GM18907 (cell line): ENCODE data around the gene GPX2.

Experiments used
- ATAC-seq: cut with Tn5 transposase; IDR thresholded peaks from one replicate; pipeline ENCODE4 v1.9.1; 2021; ENCODE audit warnings: mild to moderate bottlenecking, moderate library complexity; ENCODE audit not compliant: unreplicated experiment

Gene GPX2

DNA sequence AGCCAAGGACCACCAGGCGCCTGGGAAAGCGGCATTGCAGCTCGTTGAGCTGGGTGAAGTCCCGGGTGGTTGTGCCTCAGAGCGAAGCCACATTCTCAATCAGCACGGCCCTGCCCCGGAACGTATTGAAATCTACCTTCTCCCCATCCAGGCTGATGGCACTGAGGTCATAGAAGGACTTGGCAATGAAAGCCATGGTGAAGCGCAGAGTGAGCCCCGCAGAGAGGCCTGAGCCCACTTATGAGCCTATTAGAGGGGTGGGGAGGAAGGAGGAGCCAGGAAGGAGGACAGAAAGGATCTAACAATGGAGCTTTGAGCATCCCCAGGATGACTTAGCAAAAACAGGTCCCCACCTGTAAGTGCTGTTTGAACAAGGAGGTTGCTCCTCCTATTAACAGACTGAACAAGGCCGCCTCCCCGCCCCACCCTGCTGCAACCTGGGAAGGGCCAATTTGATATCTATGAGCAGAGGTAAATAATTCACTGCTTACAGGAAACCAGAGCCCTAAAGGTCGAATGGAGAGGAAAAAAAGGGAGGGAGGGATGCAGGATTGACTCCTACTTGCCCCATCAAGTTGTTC, at the start of gene GPX2:
GPX2 (minus strand) TSS at position 215 of the 581 bp plus-strand sequence; CDS start at position 196, 19 bp downstream.
- ATAC-seq, result no peak

DNA sequence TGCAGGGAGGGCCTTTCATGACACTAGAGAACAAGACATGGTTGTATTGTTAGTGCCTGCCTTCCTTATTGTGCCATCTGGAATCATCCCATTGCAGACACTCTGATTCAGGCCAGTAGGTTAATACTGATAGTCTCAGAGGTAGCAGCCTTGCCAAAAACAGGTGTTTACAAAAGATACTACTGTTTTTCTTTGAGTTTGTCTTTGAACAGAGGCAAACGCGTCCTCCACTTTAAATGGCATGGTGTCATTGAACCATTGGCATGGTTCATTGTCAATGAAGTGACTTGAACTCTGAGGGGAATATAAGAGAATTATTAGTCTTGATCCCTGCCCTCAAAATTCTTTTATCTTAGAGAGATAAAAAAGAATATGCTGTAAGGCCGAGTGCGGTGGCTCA, 48.4 kb upstream of the GPX2 start:
- ATAC-seq, result no peak

DNA sequence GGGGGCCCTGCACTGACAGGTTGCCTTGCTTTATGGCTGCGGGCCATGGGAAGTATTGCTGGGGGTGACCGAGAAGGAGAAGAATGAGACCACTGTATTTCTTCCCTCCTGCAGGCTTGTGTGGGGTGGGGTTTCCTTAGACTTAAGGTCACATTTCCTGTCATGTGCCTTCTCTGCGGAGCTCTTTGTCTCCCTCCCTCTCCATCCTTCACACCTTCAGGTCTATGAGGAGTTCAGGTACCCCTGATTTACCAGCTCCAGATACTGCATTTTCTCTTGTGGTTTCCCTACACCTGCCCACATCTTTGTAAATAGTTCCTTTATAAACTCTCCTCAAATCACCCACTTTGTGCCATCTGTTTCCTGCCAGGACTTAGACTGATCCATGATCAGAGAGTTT, 47.8 kb upstream of the GPX2 start:
- no peak for ATAC-seq

DNA sequence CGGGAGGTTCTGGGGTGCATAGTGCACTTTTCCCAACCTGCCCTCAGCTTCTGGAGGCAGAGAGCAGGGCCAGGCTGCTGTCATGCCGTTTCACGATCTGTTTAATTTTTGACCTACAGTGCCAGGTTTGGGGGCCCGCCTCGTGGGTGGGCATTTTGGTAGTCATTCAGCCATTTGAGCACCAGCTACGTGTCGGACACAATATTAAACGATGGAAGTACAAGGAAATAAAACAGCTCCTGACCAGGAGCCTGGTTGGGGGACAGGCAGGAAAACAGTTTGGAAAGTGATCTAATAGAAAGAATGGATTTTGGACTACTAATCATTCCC, 44.9 kb upstream of the GPX2 start:
- ATAC-seq, result no peak

DNA sequence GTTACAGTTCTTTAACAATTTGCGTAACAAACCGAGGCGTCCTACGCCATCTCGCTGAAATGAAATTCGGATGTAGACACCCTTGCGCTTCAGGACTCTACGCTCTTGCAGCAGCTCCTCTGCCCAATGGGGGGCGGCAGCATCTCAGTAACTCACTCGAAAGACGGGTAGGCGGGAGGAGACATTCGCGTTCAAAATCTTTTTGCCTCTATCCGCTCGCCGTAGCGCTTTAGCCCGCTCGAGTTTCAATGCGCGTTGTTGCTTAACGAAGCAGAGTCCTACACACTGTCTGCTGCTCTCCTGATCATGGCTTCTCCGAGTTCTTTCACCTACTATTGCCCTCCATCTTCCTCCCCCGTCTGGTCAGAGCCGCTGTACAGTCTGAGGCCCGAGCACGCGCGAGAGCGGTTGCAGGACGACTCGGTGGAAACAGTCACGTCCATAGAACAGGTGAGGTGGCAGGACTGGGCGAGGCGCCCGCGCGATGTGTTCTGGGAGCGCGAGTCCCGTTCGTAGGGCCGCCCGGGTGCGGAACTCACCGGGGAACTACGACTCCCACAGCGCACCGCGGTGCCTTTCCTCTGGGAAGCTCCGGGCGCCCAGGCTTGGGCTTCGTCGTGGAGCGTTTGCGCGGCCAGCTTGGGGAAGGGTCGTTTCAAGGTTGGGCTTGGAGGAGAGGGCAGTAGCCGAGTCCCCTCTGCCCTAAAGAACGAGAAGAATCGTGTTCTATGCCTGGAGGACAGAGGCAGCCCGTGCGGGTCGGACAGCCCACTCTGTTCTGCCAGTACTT, 44.3 kb upstream of the GPX2 start, which contains the start of gene FNTB:
FNTB (plus strand) TSS at position 248 of the 790 bp plus-strand sequence; CDS start at position 307, 59 bp downstream.
- ATAC-seq, result peak; percentile 95

DNA sequence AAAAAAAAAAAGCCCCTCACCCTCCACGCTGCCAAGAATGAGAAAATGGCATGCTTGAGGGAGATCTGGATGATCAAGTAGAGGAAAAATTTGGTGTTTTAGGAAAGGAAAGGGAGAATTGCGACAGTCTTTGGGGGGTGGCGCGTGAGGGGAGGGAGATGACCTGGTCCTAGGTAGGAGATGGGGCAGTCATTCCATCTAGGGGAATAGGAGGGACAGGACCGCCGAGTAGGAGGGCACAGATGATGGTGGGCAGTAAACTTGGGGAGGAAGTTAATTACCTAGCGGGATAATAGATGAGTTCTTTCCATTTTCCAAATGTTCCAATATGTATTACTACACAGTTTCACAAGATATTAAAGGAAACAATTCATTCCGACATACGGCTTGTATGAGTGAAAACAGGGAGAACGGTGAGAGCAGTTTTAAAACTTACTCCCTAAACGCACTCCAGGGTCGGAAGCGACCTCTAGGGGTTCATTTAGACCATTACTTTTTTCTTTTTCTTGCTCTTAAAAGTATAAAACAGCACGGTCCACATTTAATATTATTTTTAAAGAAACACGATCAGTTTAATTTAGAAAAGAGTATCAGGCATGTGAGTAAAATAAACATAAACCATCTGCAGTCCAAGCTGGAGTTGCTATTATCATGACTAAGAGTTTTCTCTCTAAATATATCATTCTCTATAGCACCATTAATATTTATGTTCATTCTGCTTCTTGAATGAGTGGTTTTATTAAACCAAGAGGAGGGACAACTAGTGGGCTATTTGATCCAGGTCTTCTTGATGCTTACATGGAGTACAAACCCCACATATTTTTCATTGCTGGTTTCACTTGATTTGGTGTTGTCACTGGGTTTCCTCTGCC, 41.1 kb upstream of the GPX2 start:
- no peak for ATAC-seq

DNA sequence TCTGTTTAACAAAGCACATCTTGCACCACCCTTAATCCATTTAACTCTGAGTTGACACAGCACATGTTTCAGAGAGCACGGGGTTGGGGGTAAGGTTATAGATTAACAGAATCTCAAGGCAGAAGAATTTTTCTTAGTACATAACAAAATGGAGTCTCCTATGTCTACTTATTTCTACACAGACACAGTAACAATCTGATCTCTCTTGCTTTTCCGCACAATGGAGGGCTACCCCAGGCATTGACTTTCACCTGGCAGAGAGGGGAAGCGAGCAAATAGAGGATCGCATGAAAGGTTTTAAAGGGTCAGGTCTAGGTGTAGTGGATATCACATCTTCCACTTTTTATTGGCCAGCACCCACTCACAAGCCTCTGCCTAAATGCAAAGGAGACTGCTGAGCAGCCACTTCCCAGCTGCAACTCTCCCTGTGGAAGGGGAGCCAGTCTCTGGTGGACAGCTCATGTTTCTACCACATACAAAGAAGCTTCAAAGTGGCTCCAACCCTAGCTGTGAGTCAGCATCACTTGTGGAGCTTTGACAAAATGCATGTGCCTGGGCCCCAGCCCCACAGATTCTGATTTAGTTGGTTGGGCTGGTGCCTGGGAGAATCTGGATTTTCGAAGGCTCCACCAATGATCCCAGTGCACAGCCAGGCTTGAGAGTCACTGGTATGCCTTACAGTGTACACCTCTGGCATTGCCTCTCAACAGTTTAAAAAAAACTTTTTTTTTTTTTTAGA, 37.0 kb upstream of the GPX2 start:
- no peak for ATAC-seq

DNA sequence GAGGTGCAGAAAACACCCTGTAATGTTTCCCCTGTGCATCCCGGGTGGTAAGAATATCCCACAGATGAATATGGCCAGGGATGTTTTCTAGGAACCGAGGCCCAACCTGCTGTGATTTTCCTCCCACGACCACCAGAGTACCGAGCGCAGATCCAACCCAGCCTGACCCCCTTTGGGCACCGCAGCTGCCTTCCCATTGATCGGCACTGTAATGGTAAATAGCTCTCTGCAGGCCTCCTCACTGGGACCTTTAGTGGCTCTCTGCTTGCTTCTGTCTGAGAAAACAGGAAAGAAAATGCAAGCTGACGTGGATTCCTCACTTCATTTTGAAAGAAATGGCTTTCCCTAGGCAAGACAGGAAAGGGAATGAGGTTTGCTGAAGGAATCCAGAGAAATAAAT, 32.0 kb upstream of the GPX2 start:
- no peak for ATAC-seq

DNA sequence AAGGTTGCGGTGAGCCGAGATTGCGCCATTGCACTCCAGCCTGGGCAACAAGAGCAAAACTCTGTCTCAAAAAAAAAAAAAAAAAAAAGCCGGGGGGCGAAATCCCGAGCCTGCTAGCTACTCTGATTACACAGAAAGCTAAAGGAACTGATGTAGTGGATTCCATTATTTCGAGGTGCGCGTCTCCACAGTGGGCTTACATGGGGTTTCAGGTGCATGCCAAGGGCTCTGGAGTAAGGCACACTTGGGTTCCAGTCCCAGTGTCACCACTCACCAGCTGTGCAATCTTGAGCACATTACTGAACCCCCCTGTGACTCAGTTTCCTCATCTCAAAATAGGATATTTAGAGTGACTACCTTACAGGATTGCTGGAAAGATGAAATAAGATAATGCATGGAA, 31.3 kb upstream of the GPX2 start:
- no peak for ATAC-seq

DNA sequence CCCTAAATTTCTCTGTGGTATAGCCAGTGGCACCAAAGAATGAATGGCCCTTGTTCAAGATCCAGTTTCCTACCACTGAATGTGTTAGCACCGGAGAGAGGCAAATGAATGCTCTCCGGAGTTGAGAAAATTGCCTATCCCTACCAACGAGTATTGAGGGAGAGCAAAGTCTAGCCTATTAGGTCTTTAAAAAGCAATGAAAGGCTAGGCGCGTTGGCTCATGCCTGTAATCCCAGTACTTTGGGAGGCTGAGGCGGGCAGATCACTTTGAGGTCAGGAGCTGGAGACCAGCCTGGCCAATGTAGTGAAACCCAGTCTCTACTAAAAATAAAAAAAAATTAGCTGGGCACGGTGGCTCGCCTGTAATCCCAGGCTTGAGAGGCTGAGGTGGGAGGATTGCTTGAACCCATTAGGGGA, 30.5 kb upstream of the GPX2 start:
- no peak for ATAC-seq

DNA sequence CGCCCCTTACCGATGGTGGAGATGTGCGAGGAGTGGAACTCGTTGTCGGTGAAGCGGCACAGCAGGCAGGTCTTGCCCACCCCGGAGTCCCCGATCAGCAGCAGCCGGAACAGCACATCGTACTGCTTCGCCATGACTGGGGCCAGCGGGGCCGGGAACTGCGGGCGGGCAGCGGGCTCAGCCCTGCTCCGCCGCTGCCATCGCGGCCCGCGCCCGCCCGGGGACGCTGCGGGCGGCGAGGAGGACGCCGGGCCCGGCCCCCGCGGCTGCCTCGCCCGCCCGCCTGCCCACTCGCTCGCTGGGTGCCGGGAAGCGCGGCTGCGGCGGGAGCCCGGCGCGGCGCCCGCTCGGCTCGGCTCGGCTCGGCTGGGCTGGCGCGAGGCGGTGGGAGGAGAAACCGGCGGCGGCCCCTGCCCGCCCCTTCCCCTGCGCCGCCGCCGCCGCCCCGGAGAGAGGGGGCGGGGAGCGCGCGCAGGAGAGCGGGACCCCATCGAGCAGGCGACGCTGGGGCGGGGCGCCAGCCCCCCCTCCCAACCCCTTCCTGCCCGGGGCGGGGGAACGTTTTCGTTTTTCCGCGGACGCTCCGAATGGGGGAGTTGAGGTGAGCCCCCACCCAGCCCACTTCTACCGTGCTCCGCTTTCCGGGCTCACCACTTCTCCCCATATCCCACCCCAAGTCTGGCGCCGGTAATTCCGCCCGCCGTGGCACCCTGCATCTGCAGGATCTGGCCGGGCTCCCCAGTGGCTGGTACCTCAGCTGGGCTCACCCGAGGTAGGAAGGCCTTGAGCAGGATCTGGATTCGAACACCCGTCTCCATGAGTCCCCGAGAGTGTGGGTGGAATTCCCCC, 29.6 kb upstream of the GPX2 start, which contains the start of gene RAB15:
RAB15 (minus strand) TSS at position 394 of the 849 bp plus-strand sequence; CDS start at position 134, 260 bp downstream.
- ATAC-seq, result peak; percentile 53

DNA sequence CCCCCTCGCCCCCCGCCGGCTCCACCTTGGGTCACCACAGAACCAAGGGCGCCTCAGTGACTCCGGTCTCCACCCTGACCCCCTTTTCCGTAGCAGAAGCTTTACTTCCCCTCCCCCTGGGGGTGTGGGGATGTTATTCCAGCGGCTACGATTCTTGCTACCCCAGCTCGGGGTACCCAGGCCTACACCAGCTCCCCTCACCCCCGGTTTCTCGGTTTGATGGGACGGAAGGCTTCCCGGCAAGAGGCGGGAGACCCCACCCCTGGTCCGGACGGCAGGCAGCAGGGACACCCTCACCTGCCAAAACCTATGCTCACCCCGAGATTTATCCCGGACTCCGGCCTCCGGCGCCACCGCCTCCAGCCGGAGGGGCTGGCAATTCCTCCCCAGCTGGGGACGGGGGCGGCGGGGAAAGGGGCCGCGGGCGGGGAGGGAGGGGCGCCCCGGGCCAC, 29.0 kb upstream of the GPX2 start:
- no peak for ATAC-seq

DNA sequence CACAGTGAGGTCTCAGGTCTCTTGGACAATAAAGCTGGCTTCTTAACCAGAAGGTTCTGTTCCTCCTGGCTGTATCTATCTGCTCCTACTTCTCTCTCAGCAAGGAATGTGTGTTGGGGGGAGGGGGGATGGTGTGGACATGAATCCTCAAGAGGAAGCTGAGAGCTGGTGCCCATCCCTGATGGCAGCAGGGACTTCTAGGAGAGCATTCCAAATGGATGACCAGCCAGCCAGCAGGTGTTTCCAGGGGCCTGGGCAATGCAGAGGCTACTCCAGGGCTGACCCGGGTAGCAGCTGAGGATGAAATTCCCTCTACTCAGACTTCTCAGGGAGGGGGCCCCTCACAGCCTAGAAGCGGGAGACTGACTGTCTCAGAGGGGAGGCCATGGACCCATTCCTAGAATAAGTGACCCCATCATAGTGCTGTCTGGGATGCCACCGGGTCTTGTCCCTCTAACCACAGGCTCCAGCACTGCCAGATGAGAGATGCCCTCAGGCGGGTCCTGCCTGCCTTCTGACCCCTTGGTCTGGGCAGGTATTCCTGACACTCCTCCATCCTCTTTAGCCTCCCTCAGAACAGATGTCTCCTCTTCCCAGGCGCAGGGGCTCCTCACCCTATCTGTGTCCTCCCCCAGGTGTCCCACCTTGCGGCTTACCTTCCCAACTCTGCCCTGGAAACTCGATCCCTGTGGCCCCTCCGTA, 28.4 kb upstream of the GPX2 start:
- ATAC-seq, result no peak

DNA sequence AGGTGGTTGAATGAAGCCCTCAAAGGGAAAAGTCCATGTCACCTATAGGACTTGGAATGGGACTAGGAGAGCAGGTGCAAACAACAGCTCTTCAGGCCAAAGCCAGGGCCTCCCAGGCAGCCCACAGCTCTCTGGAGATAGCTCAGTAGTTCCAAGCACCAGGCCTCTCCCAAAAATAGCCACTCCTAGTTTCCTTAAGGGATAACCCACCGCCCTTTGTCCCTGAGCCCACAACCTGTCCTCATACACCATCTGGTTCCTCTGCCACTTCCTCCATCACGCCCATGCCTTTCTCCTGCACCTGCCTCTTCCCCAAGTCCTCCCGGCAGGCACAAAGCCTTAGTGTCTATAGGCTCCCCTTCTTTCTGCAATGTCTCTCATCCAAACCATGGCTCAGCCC, 27.5 kb upstream of the GPX2 start:
- no peak for ATAC-seq

DNA sequence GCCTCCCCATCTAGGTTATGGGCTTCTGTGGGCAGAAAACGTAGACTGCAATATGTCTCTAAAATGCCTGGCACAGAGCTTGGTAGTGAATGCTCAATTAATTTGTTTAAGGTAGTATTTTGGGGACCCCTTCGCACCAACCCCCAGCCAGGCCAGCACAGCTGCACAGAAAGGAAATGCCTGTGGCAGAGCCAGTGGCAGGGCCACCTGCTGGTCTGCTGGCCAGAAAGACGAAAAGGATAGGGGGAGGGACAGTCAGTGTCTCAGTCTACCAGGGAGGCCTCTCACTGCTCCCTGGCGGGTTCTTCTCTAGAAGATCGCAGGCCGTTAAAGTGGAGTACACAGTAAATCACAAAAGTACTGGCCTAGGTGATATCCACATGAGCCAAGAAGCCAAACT, 26.1 kb upstream of the GPX2 start:
- no peak for ATAC-seq

DNA sequence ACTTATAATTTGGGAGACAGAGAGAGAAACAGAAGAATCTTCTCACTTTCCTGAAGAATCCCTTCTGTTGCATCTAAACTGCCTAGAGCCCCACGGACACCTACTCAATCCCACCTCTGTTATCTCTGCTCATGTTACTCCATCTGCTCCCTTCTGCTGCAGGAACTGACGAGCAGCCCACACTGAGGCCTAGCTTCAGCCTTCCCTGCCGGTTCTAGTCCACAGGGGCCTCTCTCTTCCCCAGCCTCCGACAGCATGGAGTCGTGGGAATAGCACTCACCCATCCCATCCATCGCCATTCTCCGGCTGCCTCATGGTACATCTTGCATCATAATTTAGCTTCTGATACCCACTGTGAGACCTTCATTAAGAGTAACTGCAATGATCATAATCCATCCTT, 25.6 kb upstream of the GPX2 start:
- ATAC-seq, result no peak

DNA sequence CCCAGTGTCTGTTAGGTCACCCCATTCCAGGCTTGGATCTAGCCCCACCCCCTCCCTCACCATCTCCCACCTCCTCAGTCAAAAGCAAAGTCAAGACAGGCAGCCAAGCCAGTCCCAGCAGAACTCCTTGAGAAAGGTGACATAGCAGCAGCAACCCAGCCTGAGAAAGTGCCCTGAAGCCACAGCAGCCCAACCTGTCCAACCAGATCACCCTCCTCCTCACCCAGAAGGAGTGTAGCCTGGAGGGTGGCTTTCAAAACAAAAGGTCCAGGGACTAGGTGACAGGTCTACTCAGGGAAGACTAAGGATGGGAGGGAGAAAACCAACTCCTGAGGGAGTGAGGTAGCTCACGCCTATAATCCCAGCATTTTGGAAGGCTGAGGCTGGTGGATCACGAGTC, 24.4 kb upstream of the GPX2 start:
- no peak for ATAC-seq

DNA sequence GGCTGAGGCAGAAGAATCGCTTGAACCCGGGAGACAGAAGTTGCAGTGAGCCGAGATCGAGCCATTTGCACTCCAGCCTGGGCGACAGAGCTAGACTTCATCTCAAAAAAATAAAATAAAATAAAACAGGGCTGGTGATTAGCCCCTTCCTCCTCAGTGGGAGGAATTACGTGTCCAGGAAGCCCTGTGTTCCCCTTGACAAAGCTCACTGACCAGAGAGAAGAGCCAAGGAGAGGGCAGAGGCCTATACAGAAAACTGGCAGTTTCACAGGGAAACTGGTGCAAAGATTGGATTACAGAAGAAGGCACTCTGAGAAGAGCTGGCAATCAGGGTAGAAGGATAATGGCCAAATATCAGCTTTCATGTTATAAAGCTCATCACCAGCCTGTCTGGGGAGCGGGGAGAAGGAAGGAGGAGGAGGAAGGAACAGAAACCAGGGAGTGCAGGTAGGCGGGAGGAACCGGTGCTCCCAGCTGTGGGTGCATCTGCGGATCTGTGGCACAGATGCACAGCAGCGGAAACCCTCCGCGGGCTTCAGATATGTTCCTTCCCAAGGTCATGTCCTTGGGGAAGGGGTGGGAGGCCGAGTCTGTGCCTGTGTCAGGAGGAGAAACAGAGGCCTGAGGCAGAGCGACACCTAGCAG, 22.9 kb upstream of the GPX2 start:
- ATAC-seq, result no peak

DNA sequence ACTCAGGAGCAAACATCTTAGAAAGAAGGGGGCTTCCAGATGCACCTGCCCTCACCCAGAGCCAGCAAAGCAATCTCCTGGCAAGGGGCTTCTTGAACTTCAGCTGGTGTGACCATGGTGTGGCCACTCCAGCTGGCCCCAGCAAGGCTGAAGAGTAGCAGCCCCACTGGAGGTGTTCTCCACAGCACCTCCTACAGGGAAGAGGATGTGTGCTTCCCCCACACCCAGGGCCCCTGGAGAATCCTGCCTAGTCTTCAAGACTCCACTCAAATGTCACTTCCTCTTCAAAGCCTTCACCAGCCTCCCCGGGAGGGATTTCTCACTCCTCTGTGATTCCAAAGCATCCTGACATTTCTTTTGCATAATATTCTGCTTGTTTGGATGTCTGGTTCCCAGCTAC, 21.1 kb upstream of the GPX2 start:
- no peak for ATAC-seq
